GM21737 (cell line): ENCODE results near the gene RNF157.
"Not testable (repeated sequence)": the region's sequence is repeated elsewhere in the genome, so short reads cannot be mapped to it uniquely, and the experiment has no call there.

Experiments
- ATAC-seq: cut with Tn5 transposase; IDR thresholded peaks from one replicate; pipeline ENCODE4 v1.9.1; 2021; ENCODE audit warnings: mild to moderate bottlenecking, moderate library complexity; ENCODE audit not compliant: unreplicated experiment

RNF157 gene

DNA sequence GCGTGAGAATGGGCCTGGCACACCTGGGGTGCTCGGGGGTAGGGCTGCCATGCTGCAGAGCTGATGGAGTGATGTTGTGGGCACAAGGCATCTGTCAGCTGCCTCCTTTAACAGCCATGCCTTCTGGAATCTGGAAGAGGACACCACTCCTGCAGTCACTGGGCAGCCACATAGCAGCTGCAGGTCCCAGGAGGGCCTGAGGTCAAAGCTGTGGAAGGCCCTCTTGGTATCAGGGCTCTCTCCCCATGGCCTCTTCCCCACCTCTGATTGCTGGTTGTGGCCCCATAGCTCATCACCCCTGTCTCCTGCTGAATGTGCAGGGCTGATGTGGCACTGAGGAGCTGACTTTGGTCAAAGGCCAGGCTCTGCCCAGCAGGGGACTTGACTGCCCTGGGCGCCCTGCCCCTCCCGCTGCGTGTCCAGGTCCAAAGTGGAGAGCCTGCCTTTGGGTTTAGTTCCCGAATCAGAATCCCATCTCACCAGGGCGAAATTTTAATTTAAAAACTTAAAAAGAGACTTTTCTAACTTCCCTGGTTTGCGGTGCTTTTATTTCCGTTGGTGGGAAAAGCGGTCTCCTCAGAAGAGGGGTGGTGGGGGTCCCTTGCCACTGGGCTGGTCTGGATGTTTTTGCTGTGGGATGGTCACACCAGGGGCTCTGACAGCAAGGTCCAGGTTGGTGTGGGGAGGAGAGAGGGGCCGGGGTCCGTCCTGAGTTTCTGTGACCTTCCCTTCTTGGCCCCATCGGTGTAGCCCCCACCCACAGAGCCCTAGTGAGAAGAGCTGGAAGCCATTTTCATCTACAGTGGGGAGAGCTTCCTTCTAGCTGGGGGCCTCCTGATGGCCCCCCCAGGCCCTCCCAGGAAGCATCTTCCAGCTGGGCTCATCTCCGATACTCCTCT, 30.7 kb upstream of the RNF157 start:
- peak; percentile 0 for ATAC-seq

DNA sequence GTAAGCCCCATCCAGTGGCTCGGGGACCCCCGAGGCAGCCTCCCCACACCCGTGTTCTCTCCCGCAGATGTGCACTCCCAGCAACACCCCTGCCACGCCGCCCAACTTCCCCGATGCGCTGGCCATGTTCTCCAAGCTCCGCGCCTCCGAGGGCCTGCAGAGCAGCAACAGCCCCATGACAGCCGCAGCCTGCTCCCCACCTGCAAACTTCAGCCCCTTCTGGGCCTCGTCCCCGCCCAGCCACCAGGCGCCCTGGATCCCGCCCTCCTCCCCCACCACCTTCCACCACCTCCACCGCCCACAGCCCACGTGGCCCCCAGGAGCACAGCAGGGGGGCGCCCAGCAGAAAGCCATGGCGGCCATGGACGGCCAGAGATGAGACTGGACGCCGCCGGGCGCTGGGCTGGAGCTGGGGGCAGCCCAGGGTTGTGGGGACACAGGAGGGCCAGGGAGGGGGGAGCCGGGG, 29.9 kb upstream of the RNF157 start:
- no peak for ATAC-seq

DNA sequence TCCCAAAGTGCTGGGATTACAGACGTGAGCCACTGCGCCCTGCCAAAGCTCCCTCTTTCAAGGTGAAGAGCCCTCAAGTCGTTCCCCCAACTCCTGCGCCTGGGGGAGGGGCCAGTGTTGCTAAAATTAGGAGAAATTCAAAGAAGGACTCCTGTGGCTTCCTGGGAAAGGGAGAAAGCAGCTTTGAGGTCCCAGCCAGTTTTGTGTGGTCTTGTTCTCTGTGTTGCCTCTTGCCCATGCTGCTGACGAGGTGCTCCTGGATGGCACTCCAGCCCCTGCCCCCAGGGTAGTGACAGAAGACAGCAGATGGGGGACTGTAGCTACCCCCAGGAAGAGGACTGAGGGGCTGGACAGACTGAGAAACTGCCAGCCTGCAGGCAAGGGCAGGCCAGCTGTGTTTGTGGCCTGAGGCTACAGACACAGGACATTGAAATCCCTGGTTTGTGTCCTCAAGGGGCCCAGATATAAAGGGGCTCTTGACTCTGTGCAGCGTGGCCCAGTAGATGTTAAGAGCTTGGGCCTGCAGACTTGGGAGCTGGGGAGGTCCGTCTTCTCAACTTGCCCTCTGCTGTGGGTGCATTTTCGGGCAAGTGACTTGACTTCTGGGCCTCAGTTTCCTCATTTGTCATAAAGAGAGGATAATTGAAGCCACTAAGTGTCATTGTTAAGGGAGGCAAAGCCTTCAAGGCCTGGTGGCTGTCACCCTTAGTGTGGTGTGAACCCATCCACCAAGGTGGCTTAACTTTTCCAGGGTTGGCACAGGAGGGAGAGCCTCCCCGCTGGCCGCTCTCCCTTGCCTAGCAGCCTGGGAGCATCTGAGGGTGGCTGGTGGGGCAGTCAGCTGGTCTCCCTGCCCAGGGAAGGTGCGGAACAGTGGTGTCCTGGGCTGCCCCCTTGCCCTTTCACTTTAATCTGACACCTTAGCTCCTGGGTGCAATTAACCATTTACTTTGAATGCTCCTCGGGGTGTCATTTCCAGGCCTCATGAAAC, 29.0 kb upstream of the RNF157 start:
- ATAC-seq = no peak

DNA sequence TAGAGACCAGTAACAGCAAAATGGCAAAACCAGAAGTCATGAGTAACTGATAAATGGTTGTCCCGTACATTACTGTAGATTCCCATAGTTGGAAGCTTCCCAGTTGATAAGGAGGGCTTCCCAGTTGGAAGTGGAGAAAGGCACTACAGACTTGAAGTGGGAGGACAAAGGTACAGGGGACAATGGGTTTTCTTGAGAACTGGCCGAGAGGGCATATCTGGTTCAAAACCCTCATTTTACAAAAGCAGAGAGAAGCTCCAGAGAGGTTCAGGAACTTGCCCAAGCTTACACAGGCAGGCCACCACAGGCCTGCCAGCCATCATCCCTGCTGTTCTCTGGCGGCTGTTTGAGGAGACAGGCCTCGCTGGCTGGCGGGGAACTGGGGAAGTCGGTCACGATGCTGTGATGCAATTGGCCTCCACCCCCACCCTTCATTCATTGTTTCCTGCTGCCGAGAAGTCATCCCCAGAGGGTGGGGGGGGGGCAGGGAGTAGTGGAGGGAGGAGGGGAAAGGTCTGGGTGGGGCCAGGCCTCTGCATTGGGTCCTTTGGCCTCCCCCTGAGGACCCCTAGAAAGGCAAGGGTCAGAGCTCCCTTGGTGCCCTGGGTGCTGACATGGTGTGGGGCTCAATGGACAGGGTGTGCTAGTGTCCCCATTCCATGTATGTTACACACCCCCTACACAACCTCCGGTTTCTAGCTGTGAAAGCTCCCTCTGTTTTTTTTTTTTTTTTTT, 27.9 kb upstream of the RNF157 start:
- no peak for ATAC-seq

DNA sequence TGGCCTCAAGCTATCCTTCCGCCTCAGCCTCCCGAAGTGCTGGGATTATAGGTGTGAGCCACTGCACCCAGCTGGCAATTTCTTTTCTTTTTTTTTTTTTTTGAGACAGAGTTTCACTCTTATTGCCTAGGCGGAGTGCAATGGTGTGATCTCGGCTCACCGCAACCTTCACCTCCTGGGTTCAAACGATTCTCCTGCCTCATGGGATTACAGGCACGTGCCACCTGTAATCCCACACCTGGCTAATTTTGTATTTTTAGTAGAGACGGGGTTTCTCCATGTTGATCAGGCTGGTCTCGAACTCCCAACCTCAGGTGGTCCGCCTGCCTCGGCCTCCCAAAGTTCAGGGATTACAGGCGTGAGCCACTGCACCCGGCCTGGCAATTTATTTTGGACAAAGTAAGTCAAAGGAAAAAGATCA, 27.3 kb upstream of the RNF157 start:
- ATAC-seq = not testable (repeated sequence)

DNA sequence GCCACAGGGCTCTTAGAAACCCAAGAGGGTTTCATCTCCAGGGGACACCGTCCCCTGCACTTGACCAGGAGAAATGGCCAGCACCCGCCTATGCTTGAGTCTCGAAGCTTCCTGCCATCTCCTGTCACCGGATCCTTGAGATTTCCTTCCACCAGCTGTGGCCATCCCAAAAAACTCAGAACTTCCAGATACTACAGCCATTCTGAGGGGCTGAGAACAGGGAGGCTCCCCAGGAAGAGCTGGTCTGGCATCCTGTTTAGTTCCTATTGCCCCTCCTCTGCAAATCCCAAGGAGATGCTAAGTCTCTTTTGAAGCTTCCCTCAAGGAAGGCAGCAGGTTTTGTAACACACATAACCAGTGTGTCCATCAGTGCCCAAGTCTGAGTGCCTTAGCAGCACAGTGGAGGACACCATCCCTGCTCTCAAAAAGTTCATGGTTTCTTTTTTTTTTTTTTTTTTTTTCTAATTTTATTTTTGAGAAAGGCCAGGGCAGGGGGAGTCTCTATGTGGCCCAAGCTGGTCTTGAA, 26.8 kb upstream of the RNF157 start:
- no peak for ATAC-seq

DNA sequence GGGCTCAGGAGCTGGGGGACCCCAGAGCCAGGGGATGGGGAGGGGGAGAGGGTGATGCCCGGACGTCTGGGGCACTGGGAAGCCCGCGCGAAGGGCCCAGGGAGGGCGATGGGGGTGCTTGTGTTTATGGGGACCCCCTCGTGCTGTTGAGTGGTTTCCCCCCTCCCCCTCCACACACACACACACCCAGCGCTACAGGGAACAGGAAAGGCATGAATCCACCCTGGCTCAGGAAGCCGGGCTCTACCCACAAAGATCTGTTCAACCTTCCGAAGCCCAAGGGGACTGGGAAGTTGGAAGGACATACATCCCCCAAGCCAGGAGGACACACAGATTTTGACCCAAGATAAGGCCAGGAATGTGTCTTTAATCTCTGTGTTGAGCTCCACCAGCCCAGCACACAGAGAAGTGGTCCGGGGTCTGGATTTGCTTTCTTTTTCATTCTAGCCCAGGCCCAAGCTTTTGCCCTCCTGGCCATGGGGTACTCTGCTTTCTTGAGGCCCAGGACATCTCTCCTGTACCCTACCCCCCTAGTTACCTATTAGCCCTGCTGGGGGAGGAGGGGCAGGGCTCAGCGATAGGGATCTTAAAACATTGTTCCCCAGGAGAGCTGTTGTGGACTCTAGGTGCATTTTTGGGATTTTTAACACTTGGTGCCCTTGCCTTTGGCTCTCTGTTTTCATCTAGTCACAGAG, 26.1 kb upstream of the RNF157 start:
- ATAC-seq = no peak

DNA sequence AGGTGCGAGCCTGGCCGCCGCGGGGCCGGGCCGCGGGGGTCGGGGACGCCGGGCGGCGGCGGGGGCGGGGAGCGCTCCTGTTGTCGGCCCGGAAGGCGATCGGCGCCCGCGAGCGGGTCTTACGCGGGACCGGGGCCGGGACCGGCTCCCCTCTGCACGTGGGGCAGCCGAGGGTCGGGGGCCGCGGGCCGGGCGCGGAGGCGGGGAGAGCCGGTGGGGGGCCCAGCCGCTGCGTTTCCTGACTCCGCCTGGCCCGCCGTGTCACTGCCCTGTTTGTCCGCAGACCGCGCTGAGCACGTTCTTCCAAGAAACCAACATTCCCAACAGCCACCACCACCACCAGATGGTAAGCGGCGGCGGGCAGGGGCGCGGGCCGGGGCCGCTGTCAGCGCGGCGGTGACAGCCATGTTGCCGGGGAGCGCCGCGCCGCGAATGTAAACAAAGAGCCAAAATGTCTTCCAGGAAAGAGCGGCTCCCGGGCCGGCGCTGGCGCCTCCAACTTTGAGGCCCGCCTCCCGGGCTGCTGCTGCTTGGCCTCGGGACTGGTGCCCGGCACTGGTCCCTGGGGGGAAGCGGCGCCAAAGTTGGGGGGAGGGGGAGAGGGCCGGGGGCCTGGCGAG, 25.4 kb upstream of the RNF157 start:
- no peak for ATAC-seq

DNA sequence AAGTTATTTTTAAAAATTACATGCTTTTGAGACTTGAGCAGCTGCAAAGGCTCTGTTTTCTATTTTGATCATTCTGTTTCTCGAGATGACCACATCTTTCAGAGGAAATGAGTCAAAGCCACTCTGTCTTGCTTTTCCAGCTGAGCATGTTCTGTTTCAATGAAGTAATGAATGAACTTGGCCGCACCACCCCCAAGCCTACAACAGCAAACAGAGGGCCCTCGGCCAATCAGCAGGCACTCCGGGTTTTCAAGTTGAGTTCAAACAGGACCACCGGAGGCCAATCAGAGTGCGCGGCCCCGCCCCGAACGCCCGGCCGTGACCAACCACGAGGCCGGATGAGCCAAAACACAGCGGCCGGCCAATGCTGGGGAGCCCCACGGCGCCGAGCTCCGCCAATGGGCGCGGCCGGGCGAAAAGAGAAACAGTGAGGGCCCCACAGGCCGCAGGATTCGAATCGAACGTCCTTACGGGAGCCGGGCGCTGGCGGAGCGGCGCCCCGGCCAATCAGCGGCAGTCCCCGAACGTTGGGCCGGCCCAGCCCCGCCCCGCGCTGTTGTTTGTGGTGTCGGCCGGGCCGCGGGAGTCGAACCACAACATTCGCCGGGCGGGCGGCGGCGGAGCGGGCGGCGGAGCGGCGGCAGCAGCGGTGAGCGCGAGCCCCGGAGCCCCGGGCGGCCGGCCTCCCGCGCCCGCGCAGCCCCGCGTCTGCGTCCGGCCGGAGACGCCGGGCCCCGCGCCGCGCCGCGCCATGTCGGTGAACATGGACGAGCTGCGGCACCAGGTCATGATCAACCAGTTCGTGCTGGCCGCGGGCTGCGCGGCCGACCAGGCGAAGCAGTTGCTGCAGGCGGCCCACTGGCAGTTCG, 24.7 kb upstream of the RNF157 start, which contains the start of gene UBALD2:
TSS of gene UBALD2 (plus strand) at position 594 of the 869 bp plus-strand sequence. CDS start at position 752, 158 bp downstream.
- peak; percentile 66 for ATAC-seq

DNA sequence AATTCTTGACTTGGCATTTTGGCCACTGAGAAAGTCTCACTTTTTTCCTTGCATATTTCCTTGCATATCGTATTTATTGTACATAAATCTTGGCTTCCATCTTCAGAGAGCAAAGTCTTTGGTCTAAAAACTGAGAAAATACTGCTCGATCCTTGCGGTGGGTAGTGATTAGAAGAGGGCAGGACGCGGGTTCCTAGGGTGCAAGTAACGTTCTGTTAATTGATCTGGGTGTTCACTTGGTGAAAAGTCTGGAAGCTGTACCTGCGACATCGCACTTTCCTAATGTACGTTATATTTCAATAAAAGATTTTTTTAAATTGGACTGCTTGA, 24.1 kb upstream of the RNF157 start:
- no peak for ATAC-seq

DNA sequence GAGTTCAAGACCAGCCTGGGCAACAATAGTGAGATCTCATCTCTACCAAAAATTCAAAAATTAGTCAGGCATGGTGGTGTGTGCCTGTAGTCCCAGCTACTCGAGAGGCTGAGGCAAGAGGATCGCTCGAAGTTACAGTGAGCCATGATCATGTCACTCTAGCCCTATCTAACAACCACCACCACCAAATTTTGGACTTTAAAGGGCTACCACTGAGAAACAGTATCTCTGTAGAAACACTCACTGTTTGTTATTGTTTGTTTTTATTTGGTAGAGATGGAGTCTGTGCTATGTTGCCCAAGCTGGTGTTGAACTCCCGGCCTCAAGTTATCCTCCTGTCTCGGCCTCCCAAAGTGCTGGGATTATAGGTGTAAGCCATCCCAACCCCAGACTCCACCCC, 23.6 kb upstream of the RNF157 start:
- no peak for ATAC-seq

DNA sequence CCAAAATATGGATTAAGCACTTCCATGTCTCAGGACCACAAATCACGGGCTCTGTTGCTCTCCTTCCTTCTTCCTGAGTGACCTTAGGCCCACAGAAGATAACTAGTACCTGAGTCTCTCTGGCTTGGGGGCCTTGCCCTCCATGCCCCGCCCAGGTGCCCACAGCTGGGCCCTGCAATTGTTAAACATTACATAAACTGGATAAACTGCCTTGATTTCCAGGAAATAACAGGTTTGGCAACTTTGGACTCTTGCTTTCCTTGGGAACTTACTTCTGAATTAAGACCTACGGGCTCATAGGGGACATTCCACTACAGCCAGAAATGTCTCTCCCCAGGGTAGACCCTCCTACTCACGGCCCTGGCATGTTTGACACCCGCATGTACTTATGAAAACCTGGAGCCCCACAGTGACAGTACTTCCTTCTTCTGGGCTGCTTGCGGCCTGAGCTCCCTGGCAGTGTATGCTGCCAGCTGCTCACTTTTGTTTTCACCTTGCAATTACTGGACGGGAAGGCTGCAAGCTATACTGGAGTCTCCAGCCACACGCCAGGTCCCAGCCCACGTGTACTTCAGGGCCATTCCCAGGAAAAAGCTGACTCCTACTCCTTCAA, 22.5 kb upstream of the RNF157 start:
- no peak for ATAC-seq

DNA sequence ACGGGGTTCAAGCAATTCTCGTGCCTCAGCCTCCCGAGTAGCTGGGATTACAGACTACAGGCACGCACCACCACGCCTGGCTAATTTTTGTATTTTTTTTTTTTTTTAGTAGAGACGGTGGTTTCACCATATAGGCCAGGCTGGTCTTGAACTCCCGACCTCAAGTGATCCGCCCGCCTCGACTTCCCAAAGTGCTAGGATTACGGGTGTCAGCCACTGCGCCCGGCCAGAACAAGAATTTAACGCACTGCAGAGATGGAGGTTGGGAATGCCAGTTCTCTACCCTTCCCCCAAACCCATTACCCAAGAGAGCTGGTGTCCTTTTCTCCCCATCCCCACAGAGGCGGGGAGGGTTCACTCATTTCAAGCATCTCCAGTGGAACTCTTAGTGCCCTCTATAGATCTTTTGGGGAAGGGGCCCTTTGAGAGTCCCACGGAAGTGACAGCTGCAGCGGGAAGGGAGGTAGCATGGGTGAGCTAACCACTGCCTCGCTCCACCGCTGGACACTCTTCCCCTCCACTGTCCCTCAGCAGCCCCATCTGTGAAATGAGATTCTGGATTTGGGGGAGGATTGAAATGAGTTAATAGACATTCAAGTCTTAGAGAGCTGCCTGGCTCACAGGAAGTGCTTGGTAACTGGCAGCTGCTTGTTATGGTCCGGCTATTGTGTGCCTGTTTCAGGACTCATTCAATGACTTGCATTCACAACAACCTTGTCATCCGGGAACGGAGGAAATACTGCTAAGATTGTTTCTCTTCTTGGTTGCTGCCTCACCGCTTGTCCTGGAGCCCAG, 21.3 kb upstream of the RNF157 start:
- no peak for ATAC-seq

DNA sequence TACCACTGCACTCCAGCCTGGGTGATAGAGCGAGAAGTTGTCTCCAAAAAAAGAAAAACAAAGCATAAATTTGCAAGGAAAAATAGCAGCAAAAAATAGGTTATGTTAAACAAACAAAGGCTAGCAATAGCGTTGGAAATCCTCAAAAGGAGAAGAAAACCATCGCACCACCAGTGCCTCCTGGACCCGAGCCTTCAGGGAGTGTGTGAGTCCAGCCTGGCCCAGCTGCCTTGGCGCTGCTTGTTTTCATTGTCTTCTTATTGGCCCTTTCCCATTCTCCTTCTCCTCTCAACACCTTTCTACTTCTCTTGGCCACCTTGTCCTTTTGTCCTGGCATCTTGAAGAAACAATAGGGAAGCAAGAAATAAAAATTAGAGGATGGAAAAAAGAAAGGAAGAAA, 20.4 kb upstream of the RNF157 start:
- no peak for ATAC-seq

DNA sequence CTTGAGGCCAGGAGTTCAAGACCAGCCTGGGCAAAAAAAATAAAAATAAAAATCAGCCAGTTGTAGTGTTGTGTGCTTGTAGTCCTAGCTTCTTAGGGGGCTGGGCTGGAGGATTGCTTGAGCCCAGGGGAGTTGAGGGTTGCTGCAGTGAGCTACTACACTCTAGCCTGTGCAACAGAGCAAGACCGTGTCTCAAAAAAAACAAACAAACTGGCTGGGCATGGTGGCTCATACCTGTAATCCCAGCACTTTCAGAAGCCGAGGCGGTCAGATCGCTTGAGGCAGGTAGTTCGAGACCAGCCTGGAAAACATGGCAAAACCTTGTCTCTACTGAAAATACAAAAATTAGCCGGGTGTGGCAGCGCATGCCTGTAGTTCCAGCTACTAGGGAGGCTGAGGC, 19.9 kb upstream of the RNF157 start:
- ATAC-seq = no peak

DNA sequence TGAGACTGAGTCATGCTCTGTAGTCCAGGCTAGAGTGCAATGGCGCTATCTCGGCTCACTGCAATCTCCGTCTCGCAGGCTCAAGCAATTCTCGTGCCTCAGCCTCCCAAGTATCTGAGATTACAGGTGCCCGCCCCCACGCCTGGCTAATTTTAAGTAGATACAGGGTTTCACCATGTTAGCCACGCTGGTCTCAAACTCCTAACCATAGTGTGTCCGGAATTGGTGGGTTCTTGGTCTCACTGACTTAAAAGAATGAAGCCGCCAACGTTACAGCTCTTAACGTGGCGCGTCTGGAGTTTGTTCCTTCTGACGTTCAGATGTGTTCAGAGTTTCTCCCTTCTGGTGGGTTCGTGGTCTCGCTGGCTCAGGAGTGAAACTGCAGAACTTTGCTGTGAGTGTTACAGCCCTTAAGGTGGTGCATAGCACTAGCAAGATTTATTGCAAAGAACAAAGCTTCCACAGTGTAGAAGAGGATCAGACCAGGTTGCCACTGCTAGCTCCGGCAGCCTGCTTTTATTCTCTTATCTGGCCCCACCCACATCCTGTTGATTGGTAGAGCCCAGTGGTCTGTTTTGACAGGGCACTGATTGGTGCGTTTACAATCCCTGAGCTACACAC, 16.2 kb upstream of the RNF157 start:
- ATAC-seq = not testable (repeated sequence)
